Gastroesophageal sphincter (tissue), 4 donors: ENCODE measurements around the gene TUBGCP5. TPM values are rescaled to one million over a fixed set of nuclear protein-coding genes. Genes with fewer than 3 reads are reported as not detected.

Experiments used
- ATAC-seq: fragments of 150-250 bp; one replicate; pipeline ENCODE4 v1.9.1; 2016; ENCODE audit warnings: mild to moderate bottlenecking, moderate library complexity
- H3K27ac ChIP-seq, 4 donors: fragments of 200-600 bp; sonication (generic) in 3 of 4; 1 replicate in 3 of 4; 2 replicates in 1 of 4; pipeline ENCODE4 v1.5.1; 2016 to 2019
- H3K27me3 ChIP-seq: fragments of 200-600 bp; sonication (generic); one replicate; pipeline ENCODE4 v1.5.1; 2019
- H3K36me3 ChIP-seq, 2 donors: fragments of 200-600 bp; sonication (generic); one replicate each; pipeline ENCODE4 v1.5.1; 2019; ENCODE audit warnings: control low read depth in 1 of 2
- H3K4me1 ChIP-seq, 3 donors: fragments of 200-600 bp; sonication (generic); 1 replicate in 2 of 3; 2 replicates in 1 of 3; pipeline ENCODE4 v1.5.1; 2016 to 2019; ENCODE audit warnings: control low read depth in 2 of 3
- H3K4me3 ChIP-seq, 2 donors: fragments of 200-600 bp; sonication (generic); one replicate each; pipeline ENCODE4 v1.5.1; 2019; ENCODE audit warnings: mild to moderate bottlenecking in 1 of 2, moderate library complexity in 1 of 2
- H3K9me3 ChIP-seq, 3 donors: fragments of 200-600 bp; sonication (generic); one replicate each; pipeline ENCODE4 v1.5.1; 2017 to 2019; ENCODE audit warnings: control low read depth in 2 of 3
- EP300 ChIP-seq: sonication (generic); formaldehyde crosslinking; IDR thresholded peaks from one replicate; pipeline ENCODE4 v1.6.1; 2017; ENCODE audit warnings: antibody characterized with exemption, mild to moderate bottlenecking
- POLR2A ChIP-seq, 2 donors: fragments of 450-650 bp; IDR thresholded peaks; one replicate each; pipeline ENCODE4 v1.6.1; 2017; ENCODE audit warnings: antibody characterized with exemption in 2 of 2, mild to moderate bottlenecking in 2 of 2, moderate library complexity in 1 of 2
- POLR2AphosphoS5 ChIP-seq: sonication (generic); formaldehyde crosslinking; IDR thresholded peaks from one replicate; pipeline ENCODE4 v1.6.1; 2017; ENCODE audit warnings: antibody characterized with exemption
- WGBS, 2 donors: methylation state at CpG; one replicate each; pipeline ENCODE4 v1.1.5; 2018; ENCODE audit warnings: low coverage in 1 of 2; 5-methylcytosine and 5-hydroxymethylcytosine counted together
- total RNA-seq, 4 donors: library from RNA; depleted of rRNA; stranded (reverse); fragments of >200 nt; gene quantifications; one replicate each; pipeline ENCODE4 v1.1.0, GENCODE V29; 2016
- TF ChIP-seq, protein P1 (sequence below), 4 experiments: fragments of 200-600 bp in 2 of 4; fragments of 450-650 bp in 2 of 4; sonication (generic) in 1 of 4; IDR thresholded peaks; one replicate each; pipeline ENCODE4 v1.5.1; 2017 to 2019; ENCODE audit warnings: antibody characterized with exemption in 4 of 4, mild to moderate bottlenecking in 2 of 4, moderate library complexity in 2 of 4

The TUBGCP5 gene
- total RNA-seq, 4 donors from 2014 or later, result 12.7 to 25.3 (median 21.7) TPM

DNA sequence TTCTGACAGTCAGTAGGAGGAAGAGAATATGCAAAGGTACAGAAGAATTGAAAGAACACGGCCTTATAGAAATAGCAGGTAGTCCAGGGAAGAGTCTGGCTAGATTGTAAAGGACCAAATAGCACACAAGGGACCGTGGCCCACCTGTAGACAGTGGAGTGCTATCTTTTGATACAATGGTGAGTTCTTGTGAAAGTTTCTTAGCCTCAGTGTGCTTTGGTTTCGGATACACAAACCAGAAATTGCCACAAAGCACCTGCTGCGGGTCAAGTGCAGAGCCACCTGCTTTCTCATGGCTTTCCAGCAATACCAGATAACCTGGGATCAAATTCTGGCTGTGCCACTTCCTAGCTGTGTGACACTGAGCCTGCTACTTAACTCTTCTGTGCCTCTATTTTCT, 36.6 kb upstream of the TUBGCP5 start:
- TF ChIP-seq EP300, result no peak
- no peak for TF ChIP-seq POLR2AphosphoS5
- TF ChIP-seq, protein P1, sequence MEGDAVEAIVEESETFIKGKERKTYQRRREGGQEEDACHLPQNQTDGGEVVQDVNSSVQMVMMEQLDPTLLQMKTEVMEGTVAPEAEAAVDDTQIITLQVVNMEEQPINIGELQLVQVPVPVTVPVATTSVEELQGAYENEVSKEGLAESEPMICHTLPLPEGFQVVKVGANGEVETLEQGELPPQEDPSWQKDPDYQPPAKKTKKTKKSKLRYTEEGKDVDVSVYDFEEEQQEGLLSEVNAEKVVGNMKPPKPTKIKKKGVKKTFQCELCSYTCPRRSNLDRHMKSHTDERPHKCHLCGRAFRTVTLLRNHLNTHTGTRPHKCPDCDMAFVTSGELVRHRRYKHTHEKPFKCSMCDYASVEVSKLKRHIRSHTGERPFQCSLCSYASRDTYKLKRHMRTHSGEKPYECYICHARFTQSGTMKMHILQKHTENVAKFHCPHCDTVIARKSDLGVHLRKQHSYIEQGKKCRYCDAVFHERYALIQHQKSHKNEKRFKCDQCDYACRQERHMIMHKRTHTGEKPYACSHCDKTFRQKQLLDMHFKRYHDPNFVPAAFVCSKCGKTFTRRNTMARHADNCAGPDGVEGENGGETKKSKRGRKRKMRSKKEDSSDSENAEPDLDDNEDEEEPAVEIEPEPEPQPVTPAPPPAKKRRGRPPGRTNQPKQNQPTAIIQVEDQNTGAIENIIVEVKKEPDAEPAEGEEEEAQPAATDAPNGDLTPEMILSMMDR (IDR thresholded peaks at IDR 0.05), result no peak
- TF ChIP-seq POLR2A (IDR thresholded peaks at IDR 0.05), result no peak
- H3K9me3 ChIP-seq, result no peaks in the 10 kb centered on the region
- H3K4me3 ChIP-seq, result no peak overlapping the region
- H3K36me3 ChIP-seq, result no peaks in the 10 kb centered on the region
- ATAC-seq, result no peak
- peaks cover 30% of the 10 kb centered on the region for H3K27me3 ChIP-seq
- 73 to 86% methylated on average over 4 of the region's 4 CpGs for WGBS, 2 donors
- peaks cover 0 to 6% (median 0%) of the 10 kb centered on the region in 3 donors for H3K4me1 ChIP-seq
- no peak overlapping the region for H3K27ac ChIP-seq

DNA sequence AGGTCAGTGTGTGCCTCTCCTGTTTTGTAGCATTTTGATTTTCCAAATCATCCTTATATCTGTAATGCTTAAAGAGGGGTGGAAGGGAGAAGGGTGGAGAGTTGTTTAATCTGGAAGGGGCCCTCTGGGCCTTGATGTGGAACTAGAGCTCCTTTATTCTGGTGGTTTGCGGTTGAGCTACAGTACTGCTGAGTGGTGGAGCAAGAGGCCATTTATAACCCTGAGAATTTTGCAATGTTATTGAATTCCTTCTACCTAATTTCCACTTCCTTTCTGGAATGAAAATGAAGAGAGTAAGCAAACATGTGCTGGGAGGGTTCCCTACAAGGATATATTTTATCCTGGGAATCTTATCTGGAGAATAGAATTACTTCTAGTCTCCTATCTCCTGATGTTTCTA, 35.3 kb upstream of the TUBGCP5 start:
- no peaks in the 10 kb centered on the region for H3K9me3 ChIP-seq
- TF ChIP-seq, protein P1 (IDR thresholded peaks at IDR 0.05), result no peak
- TF ChIP-seq POLR2A (IDR thresholded peaks at IDR 0.05) (no peak), POLR2AphosphoS5 (no peak), EP300 (no peak)
- H3K27ac ChIP-seq, result no peak overlapping the region
- no peaks in the 10 kb centered on the region for H3K36me3 ChIP-seq
- no peak for ATAC-seq
- H3K4me3 ChIP-seq, result no peak overlapping the region
- H3K27me3 ChIP-seq, result peaks cover 34% of the 10 kb centered on the region
- 90% methylated on average over 1 of the region's 1 CpG; no CpG with 5 or more reads in 1 of the 2 donors for WGBS, 2 donors
- H3K4me1 ChIP-seq, result peaks cover 0 to 6% (median 0%) of the 10 kb centered on the region in 3 donors

DNA sequence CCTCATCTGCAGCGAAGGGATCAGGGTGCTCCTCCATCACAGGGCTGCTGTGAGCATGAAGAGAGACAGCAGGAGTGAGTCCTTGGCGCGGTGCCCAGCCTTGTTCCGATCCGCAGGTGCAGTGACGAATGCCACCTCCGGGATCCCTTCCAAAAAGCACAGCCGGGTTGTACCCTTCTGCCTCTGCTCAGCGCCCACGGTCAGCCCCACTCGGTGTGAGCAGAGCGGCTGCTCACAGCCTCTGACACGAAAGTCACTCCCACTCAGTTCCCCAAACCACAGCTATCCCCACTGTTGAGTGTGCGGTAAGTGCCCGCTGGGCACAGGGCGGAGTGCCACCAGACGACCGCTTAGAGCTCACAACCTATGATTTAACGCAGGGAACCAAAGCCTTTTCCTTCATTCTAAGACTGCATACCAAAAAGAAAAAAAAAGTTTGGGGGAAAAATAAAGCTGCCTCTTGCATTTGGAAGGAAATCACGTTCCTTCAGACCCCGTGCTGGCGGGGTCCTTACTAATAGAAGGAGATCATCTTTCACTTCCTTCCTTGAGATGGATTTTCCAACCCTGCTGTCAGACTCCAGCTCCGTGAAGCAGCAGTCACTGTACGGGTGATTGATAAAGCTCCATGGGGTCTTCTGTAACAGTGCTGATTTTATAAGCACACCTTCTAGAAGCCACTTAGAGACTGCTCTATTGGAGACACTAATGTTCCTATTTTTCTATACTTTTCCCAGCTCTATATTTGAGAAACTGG, 34.7 kb upstream of the TUBGCP5 start:
- H3K4me1 ChIP-seq, result peaks cover 0 to 6% (median 0%) of the 10 kb centered on the region in 3 donors
- no peaks in the 10 kb centered on the region for H3K9me3 ChIP-seq
- no peak overlapping the region for H3K27ac ChIP-seq
- H3K4me3 ChIP-seq, result no peak overlapping the region
- TF ChIP-seq, protein P1 (IDR thresholded peaks at IDR 0.05), result no peak
- TF ChIP-seq EP300, result no peak
- TF ChIP-seq POLR2A (IDR thresholded peaks at IDR 0.05), result no peak
- TF ChIP-seq POLR2AphosphoS5, result no peak
- WGBS, 2 donors, result 39 to 44% methylated on average over 9 of the region's 24 CpGs
- peaks cover 34% of the 10 kb centered on the region for H3K27me3 ChIP-seq
- ATAC-seq, result no peak
- H3K36me3 ChIP-seq, result no peaks in the 10 kb centered on the region

DNA sequence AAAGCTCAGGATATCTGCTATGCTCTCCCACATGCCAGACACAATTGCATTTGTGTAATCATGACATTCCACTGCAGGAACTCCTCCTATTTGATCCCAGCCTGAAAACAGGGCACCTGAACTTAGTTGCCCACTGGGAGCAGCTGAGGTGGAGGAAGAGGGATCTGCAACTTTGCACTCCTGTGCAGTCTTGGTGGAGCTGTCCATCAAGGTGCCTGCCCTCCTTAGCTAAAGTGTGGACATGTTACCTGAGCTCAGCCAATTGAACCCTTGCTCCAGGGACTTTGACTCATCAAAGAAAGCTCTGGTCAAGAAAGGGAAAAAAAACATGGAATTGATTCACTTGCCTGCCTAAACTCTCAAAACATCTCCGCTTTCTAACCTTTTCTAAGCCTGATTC, 33.3 kb upstream of the TUBGCP5 start:
- Histone ChIP-seq H3K4me1 (peaks cover 0 to 6% (median 0%) of the 10 kb centered on the region in 3 donors), H3K36me3 (no peaks in the 10 kb centered on the region), H3K4me3 (no peak overlapping the region), H3K27ac (no peak overlapping the region), H3K9me3 (no peaks in the 10 kb centered on the region), H3K27me3 (peaks cover 34% of the 10 kb centered on the region)
- TF ChIP-seq POLR2AphosphoS5 (no peak), POLR2A (IDR thresholded peaks at IDR 0.05) (no peak), EP300 (no peak)
- TF ChIP-seq, protein P1 (IDR thresholded peaks at IDR 0.05), result no peak
- no CpG with 5 or more reads among the region's 1 CpG for whole genome bisulfite sequencing, 2 donors
- no peak for ATAC-seq
